Stimulated activated CD4-positive, alpha-beta T cell treated with anti-CD3 and anti-CD28 coated beads, Interleukin-2, amount 100 ng/mL, for 48 hours (primary cell): ENCODE data around the gene DDX54.
A peak's percentile ranks its signal among the peaks of the same experiment; 100 is the strongest.
"Not testable (repeated sequence)": the region's sequence is repeated elsewhere in the genome, so short reads cannot be mapped to it uniquely, and the experiment has no call there.

Experiments used
- DNase-seq, 2 donors: peaks; one replicate each; pipeline ENCODE4 v3.0.0-alpha.2; 2020

Gene DDX54

GRCh38 chr12:113220593-113221180 is 35.4 kb upstream of the DDX54 start:
- no peak for DNase-seq

DNA sequence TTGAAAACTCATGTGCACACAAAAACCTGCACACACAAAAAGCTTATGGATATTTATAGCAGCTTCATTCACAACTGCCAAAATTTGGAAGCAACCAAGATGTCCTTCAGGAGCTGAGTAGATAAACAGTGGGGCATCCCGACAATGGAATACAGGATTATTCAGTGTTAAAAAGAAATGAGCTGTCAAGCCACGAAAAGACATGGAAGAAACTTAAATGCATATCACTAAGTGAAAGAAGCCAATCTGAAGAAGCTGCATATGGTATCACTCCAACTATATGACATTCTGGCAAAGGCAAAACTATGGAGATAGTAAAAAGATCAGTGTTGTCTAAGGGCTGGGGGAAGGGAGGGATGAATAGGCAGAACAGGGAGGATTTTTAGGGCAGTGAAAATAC is 30.7 kb upstream of the DDX54 start:
- no peak for DNase-seq

- DNase-seq, result no peak
These were observed 29.7 kb upstream of the DDX54 start for GRCh38 chr12:113214895-113215400.

GRCh38 chr12:113211160-113211559 is 25.9 kb upstream of the DDX54 start:
- DNase-seq, result no peak

DNA sequence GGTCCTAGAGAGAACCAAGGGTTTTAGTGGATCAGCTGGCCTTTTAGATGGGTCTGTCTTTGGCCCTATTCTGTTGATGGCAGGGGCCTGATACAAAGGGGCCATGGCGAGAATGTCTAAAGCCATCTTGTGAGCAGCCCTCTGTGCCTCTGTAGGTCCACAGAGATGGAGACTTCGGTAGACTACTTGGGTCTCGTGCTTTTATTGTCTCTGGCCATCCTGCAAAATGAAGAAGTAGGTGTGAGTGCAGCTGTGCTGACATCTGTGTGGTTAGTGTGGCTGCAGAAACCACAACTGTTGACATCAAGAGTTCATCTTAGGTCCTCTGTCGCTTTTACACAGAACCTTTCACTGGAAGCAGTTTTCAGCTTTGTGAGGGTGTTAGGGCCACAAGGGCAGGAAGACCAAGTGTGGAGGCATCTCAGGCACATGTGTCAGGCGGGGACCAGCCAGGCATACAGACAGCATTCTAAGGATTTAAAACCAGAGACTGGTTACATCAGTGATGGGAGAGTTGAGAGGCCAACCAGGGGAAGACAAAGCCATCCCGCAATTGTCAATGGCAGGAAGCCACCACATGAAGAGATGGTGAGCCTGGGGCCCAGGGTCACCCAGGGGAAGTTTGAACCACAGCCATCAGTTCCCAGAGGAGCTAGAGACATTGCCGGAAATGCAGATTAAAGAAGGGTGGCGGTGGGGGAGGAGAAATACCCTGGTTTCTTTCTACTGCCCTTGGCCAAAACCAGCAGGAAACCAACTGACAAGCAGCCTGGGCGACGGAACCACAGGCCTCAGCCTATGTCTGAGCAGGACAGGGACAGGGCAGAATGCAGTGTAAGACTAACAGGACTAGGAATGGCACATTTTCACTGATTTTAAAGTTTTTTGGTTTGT is 23.0 kb upstream of the DDX54 start:
- DNase-seq, result peak; percentile 35 to 51

DNA sequence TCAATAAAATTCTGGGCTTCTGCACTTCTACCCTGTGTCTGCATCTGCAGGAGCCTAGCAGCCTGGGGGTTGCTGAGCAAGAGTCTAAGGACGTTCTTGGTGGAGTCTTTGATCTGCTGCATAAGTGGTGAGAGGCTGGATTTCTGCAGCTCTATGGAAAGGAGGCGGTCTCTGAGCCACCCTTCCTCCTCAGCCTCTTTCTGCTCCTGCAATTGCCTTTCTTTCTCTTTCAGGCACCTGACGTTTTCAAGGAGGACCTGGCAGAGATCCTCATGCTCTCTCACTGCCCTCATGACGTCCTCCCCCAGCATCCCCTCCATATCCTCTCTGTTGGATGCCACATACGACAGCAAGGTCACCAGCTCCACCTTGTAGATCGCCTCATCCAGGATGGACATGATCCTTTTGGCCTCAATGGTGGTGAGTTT is 22.3 kb upstream of the DDX54 start:
- no peak for DNase-seq

DNA sequence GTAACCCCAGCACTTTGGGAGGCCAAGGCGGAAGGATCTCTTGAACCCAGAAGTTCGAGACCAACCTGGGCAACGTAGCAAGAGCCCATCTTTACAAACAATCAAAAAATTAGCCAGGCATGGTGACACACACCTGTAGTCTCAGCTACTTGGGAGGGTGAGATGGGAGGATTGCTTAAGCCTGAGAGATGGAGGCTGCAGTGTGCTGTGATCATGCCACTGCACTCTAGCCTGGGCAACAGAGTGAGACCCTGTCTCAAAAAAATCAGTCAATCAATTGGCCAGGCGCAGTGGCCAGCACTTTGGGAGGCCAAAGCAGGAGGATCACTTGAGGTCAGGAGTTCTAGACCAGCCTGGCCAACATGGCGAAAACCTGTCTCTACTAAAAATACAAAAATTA is 21.5 kb upstream of the DDX54 start:
- not testable (repeated sequence) for DNase-seq

DNA sequence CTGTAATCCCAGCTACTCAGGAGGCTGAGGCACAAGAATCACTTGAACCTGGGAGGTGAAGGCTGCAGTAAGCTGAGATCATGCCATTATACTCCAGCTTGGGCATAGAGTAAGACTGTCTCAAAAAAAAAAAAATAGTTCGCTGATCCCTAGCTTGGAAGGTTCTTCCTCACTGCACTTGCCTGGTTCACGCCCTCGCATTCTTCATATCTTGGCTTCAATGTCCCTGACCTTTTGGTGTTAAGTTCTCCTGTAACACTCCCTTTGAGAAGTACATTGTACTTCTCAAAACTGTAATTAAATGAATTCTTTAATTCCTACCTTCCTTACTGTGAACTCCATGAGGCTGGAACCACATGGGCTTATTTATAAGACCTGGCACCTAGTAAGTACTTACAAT is 19.5 kb upstream of the DDX54 start:
- DNase-seq, result no peak

DNA sequence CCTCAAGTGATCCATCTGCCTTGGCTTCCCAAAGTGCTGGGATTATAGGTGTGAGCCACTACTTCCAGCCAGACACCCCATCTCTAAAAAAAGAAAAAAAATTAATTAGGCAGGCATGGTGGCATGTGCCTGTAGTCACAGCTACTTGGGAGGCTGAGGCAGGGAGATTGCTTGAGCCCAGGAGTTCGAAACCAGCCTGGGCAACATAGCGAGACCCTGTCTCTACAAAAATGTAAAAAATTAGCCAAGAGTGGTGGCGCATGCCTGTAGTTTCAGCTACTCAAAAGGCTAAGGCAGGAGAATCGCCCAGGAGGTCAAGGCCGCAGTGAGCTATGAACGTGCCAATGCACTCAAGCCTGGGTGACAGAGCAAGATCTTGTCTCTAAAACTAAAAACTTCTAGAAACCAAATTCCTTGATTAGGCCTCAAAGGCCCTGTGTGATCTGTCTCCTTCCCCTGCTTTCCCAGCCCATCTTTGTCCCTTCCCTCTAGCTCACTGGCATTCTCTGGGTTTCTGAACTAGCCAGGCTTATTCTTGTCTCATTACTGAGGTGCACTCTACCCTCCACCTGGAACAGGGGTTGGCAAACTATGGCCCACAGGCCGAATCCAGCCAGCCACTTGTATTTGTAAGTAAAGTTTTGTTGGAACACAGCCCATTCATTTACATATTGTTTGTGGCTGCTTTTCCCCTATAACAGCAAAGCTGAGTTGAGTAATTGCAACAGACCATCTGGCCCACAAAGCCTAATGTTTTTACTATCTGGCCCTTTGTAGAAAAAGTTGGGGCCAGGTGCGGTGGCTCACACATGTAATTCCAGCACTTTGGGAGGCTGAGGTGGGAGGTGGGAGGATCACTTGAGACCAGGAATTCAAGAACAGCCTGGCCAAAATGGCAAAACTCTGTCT is 18.8 kb upstream of the DDX54 start:
- no peak for DNase-seq

DNA sequence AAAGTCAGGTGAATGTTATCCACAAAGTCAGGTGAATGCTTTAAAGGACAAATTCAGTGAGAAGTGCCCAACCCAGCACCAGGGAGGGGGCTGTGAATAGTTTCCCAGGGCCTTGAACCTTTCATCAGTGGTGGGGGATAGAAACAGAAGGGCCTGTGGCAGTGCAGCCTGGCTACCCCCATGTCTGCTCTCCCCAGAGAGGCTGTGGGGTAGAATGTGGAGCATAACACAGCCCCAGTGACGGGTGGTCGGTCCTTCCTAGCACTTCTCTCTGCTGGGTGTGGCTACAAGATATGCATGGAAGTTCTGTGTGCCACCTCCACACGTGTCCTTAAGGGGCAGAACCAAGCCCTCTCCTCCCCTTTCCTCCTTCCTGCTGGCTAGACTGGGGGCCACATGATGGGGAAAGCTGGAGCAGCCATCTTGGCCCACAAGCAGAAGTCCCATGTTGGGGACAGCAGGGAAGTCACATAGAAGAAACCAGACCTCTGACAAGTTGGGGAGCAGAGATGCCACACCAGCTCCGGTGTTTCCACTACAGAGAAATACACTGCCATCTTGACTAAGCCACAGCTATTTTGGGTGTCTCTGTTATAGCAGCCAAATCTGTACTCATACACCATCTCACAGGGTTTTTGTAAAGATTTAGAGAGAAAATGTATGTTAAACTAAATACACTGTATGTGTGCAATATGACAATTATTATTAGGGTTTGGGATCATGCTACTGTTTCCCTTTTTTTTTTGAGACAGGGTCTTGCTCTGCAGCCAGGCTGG is 17.2 kb upstream of the DDX54 start:
- no peak for DNase-seq

DNA sequence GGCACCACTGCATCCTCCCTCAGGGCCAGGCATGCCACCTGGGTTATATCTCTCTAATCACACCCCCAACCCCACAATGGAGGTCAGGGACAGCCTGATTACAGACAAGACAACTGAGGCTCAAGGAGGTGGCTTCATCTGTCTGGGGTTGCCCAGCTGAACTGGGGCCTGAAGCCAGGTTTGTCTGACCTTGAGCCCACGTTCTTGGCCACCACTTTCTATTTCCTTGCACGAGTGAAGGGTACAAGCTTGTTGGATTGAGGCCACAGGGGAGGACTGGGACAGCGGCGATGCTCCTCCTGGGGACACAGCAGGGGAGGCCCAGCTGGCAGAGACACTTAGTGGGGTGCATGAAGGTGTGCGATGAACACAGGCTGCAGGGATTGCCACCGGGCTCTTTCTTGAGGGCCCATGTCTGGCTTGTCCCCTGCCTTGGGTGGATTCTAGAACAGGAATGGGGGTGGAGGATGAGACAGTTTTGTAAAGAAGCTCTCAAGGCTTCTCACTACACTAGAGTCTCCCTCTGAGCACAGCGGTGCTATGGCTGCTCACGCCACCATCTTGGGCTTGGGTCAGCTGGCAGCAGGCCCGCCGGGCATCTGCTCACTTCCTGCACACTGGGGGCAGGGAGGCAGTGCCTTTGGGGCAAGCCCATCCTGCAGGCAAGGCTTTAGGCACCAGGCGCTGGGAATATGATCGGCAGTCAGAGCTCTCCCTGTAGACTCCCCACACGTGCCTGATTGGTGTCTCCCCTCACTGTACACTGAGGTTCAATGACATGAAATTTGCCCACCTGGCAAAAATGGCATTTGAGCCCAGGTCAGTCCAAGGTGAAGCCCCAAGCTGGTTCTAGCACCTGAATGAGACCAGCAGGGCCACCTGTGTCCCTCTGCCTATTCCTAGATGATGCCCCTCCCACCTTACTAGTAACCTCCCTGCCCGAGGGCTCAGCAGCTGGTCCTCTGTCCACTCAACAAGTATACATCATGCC is 16.2 kb upstream of the DDX54 start:
- DNase-seq, result no peak

- no peak for DNase-seq
These were observed 14.9 kb upstream of the DDX54 start for GRCh38 chr12:113200021-113200797.

DNA sequence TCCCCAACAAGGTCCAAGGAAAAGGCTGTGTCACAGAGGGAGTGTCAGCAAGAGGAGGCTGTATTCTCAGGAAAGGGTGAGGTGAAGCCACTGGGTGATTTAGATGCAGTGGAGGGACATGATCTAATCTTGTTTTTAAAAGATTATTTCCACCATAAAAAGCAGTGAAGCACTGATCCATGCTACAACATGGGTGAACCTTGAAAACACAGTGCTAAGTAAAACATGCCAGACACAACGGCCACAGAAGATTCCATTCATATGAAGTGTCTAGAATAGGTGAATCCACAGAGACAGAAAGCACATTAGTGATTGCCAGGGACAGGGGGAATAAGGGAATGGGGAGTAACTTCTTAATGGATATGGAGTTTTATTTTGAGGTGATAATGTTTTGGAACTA is 13.0 kb upstream of the DDX54 start:
- no peak for DNase-seq

GRCh38 chr12:113197518-113198077 is 12.3 kb upstream of the DDX54 start:
- DNase-seq, result no peak

DNA sequence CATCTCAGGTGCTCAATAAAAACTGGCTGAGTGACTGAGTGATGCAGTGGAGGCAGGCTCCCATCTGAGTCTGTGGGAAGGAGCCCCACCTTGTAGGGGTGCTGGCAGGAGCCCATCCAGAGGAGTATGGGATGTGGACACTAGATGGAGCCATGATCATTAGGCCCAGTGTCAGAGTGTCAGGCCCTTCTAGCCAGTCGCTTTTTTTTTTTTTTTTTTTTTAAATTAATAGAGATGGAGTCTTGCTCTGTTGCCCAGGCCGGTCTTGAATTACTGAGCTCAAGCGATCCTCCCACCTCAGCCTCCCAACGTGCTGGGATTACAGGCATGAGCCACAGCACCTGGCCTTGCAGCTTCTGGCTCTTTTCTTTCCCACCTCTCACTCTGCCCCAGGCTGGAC is 11.7 kb upstream of the DDX54 start:
- peak; percentile 36 to 39 for DNase-seq

DNA sequence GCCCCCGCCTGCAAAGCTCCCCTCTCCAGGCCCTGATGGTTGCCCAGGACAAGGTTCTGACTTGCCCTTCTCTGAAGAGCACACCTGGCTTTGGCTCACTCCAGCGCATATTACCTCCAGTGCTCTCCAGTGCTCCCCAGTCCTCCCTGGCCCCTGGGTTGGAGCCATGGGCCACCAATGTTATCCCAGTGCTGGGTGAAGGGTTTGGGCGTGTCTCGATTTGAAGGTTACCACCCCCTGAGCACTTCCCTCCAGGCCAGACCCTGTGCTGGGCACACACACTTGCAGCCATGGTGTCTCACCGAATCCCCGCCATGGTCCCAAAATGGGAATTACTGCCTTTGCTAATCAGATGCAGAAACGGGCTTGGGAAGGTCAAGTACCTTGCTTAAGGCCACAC is 11.3 kb upstream of the DDX54 start:
- no peak for DNase-seq

- no peak for DNase-seq
These were observed 10.3 kb upstream of the DDX54 start for GRCh38 chr12:113195598-113195997.

DNA sequence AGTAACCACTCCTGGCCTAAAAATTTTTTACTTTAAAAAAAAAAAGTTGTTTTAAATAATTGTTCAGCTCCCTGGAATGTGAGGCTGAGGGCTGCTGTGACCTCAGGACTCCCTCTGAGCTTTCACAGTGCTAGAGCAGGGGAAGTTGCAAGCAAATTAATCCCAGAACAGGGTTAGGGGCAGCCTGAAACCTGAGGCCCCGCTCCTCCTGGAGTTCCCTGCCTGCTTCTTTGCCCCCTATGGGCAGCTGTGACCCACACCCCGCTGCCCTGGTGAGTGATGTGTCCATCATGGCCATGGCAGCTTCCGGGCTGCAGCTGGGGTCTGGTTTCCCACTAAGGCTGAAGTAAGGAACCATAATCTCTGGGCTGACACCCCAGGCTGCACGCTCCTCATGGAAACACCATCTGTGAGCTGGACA is 9.7 kb upstream of the DDX54 start:
- DNase-seq, result no peak

DNA sequence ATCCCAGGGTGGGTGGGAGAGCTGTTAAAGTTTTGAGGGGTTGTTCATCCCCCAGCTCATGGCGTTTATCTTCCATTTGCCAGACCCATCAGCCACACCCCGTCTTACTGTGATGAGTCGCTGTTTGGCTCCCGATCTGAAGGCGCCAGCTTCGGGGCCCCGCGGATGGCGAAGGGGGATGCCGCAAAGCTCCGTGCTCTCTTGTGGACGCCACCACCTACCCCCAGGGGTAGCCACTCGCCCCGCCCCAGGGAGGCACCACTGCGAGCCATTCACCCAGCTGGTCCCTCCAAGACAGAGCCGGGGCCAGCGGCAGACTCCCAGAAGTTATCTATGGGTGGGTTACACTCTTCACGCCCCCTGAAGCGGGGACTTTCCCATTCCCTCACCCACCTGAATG is 5.9 kb upstream of the DDX54 start:
- no peak for DNase-seq

GRCh38 chr12:113190761-113191160 is 5.5 kb upstream of the DDX54 start:
- no peak for DNase-seq
